GM21367 (cell line): ENCODE results near the gene DENND1A.
"Not testable (repeated sequence)": the region's sequence is repeated elsewhere in the genome, so short reads cannot be mapped to it uniquely, and the experiment has no call there.

Experiments used
- ATAC-seq: cut with Tn5 transposase; IDR thresholded peaks from one replicate; pipeline ENCODE4 v1.9.1; 2021; ENCODE audit not compliant: unreplicated experiment

The DENND1A gene

GRCh38 chr9:123929870-123930831, at the start of gene DENND1A:
Gene DENND1A, minus strand, starts transcription at chr9:123930126. Its CDS starts 221 bp downstream, at chr9:123929905.
- ATAC-seq = peak; percentile 75

- ATAC-seq = no peak
Measured at GRCh38 chr9:123978981-123979380, 49.1 kb upstream of the DENND1A start.

- not testable (repeated sequence) for ATAC-seq
Measured at GRCh38 chr9:123976579-123976978, 46.7 kb upstream of the DENND1A start.

GRCh38 chr9:123975871-123976270, 45.9 kb upstream of the DENND1A start:
- ATAC-seq = no peak

GRCh38 chr9:123974471-123974870, 44.5 kb upstream of the DENND1A start:
- ATAC-seq = no peak

GRCh38 chr9:123973590-123974223, 43.8 kb upstream of the DENND1A start:
- no peak for ATAC-seq

GRCh38 chr9:123972618-123973017, 42.7 kb upstream of the DENND1A start:
- no peak for ATAC-seq

- no peak for ATAC-seq
Measured at GRCh38 chr9:123967323-123967722, 37.4 kb upstream of the DENND1A start.

- no peak for ATAC-seq
Measured at GRCh38 chr9:123965801-123966686, 36.1 kb upstream of the DENND1A start.

- ATAC-seq = no peak
Measured at GRCh38 chr9:123964761-123965160, 34.8 kb upstream of the DENND1A start.

GRCh38 chr9:123960965-123961364, 31.0 kb upstream of the DENND1A start:
- no peak for ATAC-seq

- no peak for ATAC-seq
Measured at GRCh38 chr9:123960366-123960765, 30.4 kb upstream of the DENND1A start.

GRCh38 chr9:123959787-123960186, 29.9 kb upstream of the DENND1A start:
- ATAC-seq = no peak

- ATAC-seq = no peak
Measured at GRCh38 chr9:123957731-123958130, 27.8 kb upstream of the DENND1A start.

- ATAC-seq = no peak
Measured at GRCh38 chr9:123957168-123957721, 27.3 kb upstream of the DENND1A start.

- no peak for ATAC-seq
Measured at GRCh38 chr9:123955637-123956036, 25.7 kb upstream of the DENND1A start.

GRCh38 chr9:123954518-123955280, 24.8 kb upstream of the DENND1A start:
- ATAC-seq = no peak

- ATAC-seq = no peak
Measured at GRCh38 chr9:123952641-123953495, 22.9 kb upstream of the DENND1A start.

- no peak for ATAC-seq
Measured at GRCh38 chr9:123948286-123948685, 18.4 kb upstream of the DENND1A start.
